Fibroblast of the aortic adventitia (primary cell): ENCODE results near the gene SLC35G2. TPM values are rescaled to one million over a fixed set of nuclear protein-coding genes. Genes with fewer than 3 reads are reported as not detected.

Source experiments
- DNase-seq: peaks from one replicate; pipeline ENCODE4 v3.0.0-alpha.2; 2010; ENCODE audit warnings: low read depth
- H3K4me3 ChIP-seq: 2 replicates; pipeline ENCODE4 v1.5.1; 2011; ENCODE audit warnings: low read depth, mild to moderate bottlenecking, control low read depth, low read length, moderate library complexity
- CTCF ChIP-seq: IDR thresholded peaks from 2 replicates; pipeline ENCODE4 v1.5.1; 2011; ENCODE audit warnings: mild to moderate bottlenecking, low read length, control low read depth, inconsistent platforms; ENCODE audit not compliant: insufficient read depth
- total RNA-seq: library from RNA; depleted of rRNA; stranded (reverse); fragments of >200 nt; gene quantifications from 2 replicates; pipeline ENCODE4 v1.2.3, GENCODE V29; 2012; ENCODE audit warnings: low replicate concordance

Gene SLC35G2
- 14.0 and 14.7 TPM in 2 replicates for total RNA-seq

GRCh38 chr3:136818769-136819391, at the start of gene SLC35G2:
SLC35G2 (plus strand) TSS chr3:136819126; CDS start chr3:136854461, 35,335 bp downstream.
- peak within 1 kb of the TSS; percentile 69 for H3K4me3 ChIP-seq
- peak; percentile 46 for DNase-seq
- TF ChIP-seq CTCF, result no peak

- no peak overlapping the region for H3K4me3 ChIP-seq
- no peak for TF ChIP-seq CTCF
- peak; percentile 53 for DNase-seq
These were observed 46.2 kb upstream of the SLC35G2 start for GRCh38 chr3:136772709-136773108.

GRCh38 chr3:136778865-136779264, 40.1 kb upstream of the SLC35G2 start:
- peak; percentile 42 for DNase-seq
- H3K4me3 ChIP-seq, result no peak overlapping the region
- TF ChIP-seq CTCF, result no peak

GRCh38 chr3:136780741-136781140, 38.2 kb upstream of the SLC35G2 start:
- no peak for TF ChIP-seq CTCF
- no peak for DNase-seq

GRCh38 chr3:136783708-136784191, 35.2 kb upstream of the SLC35G2 start:
- DNase-seq, result peak; percentile 13
- no peak for TF ChIP-seq CTCF
- no peak overlapping the region for H3K4me3 ChIP-seq

More at GRCh38 chr3:136780741-136781140, 38.2 kb upstream of the SLC35G2 start:
- H3K4me3 ChIP-seq, result no peak overlapping the region

- TF ChIP-seq CTCF, result no peak
- DNase-seq, result peak; percentile 84
- no peak overlapping the region for H3K4me3 ChIP-seq
These were observed 31.6 kb upstream of the SLC35G2 start for GRCh38 chr3:136787349-136787748.

GRCh38 chr3:136788154-136788553, 30.8 kb upstream of the SLC35G2 start:
- no peak for DNase-seq
- H3K4me3 ChIP-seq, result no peak overlapping the region
- no peak for TF ChIP-seq CTCF
